Measurements from ENCODE around the gene MTOR.

Gene MTOR

DNA sequence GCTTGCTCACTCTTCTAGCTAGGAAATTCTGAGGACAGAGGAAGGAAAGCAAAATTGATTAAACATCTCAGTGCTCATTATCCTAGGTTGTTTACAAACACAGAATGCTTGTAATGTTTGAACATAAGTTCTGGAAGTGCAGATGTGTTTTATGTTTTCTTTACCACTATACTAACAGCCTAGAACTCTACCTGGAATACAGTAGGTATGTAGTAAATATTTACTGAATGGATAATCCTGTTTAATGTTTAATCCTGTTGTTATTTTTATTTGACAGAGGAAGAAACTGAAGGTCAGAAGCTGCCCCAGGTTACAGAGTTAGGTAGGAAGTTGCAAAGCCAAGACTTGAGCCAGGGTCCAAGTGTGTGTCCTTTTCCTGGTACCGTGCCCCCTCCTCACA, 6.1 kb downstream of the MTOR start:
- DNase-seq (ENCODE audit: extremely low read depth, low read depth): no peak
- TF ChIP-seq, protein P1, sequence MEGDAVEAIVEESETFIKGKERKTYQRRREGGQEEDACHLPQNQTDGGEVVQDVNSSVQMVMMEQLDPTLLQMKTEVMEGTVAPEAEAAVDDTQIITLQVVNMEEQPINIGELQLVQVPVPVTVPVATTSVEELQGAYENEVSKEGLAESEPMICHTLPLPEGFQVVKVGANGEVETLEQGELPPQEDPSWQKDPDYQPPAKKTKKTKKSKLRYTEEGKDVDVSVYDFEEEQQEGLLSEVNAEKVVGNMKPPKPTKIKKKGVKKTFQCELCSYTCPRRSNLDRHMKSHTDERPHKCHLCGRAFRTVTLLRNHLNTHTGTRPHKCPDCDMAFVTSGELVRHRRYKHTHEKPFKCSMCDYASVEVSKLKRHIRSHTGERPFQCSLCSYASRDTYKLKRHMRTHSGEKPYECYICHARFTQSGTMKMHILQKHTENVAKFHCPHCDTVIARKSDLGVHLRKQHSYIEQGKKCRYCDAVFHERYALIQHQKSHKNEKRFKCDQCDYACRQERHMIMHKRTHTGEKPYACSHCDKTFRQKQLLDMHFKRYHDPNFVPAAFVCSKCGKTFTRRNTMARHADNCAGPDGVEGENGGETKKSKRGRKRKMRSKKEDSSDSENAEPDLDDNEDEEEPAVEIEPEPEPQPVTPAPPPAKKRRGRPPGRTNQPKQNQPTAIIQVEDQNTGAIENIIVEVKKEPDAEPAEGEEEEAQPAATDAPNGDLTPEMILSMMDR (IDR thresholded peaks at IDR 0.05; ENCODE audit: low read depth, low read length): no peak

DNA sequence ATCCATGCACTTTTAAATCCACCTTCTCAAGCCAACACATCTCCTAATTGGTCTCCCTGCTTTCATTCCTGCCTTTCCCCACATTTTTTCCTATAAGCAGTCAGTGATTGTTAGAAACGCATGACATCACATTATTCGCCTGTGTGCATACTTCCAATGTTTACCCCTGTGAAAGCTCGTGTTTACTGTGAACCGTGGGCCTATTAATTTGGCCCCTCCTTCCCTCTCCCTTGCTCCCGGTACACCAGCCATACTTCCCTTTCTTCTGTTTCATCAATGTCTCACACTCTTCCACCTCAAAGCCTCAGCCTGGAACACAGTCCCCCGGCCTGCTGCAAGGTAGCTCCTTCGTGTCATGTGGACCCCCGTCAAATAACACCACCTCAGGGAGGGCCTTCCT, 9.1 kb downstream of the MTOR start:
- TF ChIP-seq, protein P1 (IDR thresholded peaks at IDR 0.05; ENCODE audit: low read depth, low read length): no peak
- DNase-seq (ENCODE audit: extremely low read depth, low read depth): no peak

DNA sequence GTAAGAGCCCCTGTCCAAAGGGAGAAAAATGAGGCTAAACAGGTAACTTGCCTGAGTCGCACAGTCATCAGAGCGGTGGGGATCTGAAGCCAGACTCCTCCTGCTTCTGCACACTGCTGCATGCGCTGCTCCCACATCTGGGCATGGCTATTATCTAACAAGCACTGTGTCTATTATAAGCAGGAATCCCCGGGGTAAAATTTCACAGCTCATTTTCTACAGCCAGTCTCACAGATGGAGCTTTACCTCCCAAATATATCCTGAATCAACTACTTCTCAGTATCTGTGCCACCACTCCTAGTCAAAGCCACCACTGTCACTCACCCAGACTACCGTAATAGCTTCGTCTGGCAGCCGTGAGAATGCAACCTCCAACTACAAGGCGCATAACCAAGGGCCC, 9.8 kb downstream of the MTOR start:
- no peak for DNase-seq (ENCODE audit: extremely low read depth, low read depth)
- TF ChIP-seq, protein P1 (IDR thresholded peaks at IDR 0.05; ENCODE audit: low read depth, low read length): no peak

- TF ChIP-seq, protein P1 (IDR thresholded peaks at IDR 0.05; ENCODE audit: low read depth, low read length): no peak
- DNase-seq (ENCODE audit: extremely low read depth, low read depth): no peak
Measured at GRCh38 chr1:11248169-11248568, 14.2 kb downstream of the MTOR start.

GRCh38 chr1:11245904-11246719, 16.2 kb downstream of the MTOR start:
- TF ChIP-seq, protein P1 (IDR thresholded peaks at IDR 0.05; ENCODE audit: low read depth, low read length): no peak
- no peak for DNase-seq (ENCODE audit: extremely low read depth, low read depth)

GRCh38 chr1:11245248-11245647, 17.1 kb downstream of the MTOR start:
- TF ChIP-seq, protein P1 (IDR thresholded peaks at IDR 0.05; ENCODE audit: low read depth, low read length): no peak
- no peak for DNase-seq (ENCODE audit: extremely low read depth, low read depth)

DNA sequence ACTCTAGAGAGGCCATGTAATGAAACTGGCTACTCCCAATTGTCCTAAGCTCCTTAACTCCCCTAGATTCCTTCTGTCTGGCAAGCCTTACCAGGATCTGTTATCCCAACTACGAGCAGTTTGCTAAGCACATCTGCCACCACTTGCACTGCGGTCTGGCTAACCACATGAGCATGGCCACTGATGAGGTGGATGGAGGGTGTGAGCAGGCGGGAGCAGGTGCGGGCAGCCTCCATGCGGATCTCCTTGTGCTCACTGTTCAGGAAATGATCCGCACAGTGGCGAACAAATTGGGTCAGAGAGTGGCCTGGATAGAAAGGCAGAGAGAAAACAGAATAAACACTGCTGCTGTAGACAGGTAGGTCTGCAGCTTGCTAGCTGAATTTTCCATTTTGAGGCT, 24.0 kb downstream of the MTOR start:
- TF ChIP-seq, protein P1 (IDR thresholded peaks at IDR 0.05; ENCODE audit: low read depth, low read length): no peak
- no peak for DNase-seq (ENCODE audit: extremely low read depth, low read depth)
